ENCODE results near the gene MACROD2. TPM values are rescaled to one million over a fixed set of nuclear protein-coding genes. Genes with fewer than 3 reads are reported as not detected.

The MACROD2 gene
- total and polyA plus RNA-seq, 8 donors = 0.78 to 31.3 (median 10.9) TPM; not detected in 1

DNA sequence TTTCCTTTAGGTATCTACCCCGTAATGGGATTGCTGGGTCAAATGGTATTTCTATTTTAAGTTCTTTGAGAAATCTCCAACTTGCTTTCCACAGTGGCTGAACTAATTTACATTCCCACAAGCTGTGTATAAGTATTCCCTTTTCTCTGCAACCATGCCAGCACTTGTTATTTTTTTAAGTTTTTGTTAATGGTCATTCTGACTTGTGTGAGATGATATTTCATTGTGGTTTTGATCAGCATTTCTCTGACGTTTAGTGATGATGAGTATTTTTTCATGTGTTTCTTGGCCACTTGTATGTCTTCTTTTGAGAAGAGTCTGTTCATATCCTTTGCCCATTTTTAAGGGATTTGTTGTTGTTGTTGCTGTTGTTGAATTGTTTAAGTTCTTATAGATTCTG, 1706.8 kb downstream of the MACROD2 start:
- Histone ChIP-seq H3K4me3 (no peak overlapping the region), H3K27me3 (no peaks in the 10 kb centered on the region), H3K4me1 (no peaks in the 10 kb centered on the region), H3K27ac (no peak overlapping the region), H3K36me3 (no peaks in the 10 kb centered on the region), H3K9me3 (no peaks in the 10 kb centered on the region)
- intact Hi-C loops (cut with DNase I; ENCODE audit: low total_unique reads) = no loop called here
- DNase-seq = no peak
- 59 to 85% (median 83%) methylated on average over 2 of the region's 2 CpGs for WGBS, 5 donors
- TF ChIP-seq POLR2A (IDR thresholded peaks at IDR 0.05) (no peak), POLR2AphosphoS5 (IDR thresholded peaks at IDR 0.05) (no peak), EP300 (IDR thresholded peaks at IDR 0.05) (no peak)
- TF ChIP-seq, protein P1, sequence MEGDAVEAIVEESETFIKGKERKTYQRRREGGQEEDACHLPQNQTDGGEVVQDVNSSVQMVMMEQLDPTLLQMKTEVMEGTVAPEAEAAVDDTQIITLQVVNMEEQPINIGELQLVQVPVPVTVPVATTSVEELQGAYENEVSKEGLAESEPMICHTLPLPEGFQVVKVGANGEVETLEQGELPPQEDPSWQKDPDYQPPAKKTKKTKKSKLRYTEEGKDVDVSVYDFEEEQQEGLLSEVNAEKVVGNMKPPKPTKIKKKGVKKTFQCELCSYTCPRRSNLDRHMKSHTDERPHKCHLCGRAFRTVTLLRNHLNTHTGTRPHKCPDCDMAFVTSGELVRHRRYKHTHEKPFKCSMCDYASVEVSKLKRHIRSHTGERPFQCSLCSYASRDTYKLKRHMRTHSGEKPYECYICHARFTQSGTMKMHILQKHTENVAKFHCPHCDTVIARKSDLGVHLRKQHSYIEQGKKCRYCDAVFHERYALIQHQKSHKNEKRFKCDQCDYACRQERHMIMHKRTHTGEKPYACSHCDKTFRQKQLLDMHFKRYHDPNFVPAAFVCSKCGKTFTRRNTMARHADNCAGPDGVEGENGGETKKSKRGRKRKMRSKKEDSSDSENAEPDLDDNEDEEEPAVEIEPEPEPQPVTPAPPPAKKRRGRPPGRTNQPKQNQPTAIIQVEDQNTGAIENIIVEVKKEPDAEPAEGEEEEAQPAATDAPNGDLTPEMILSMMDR (IDR thresholded peaks at IDR 0.05) = no peak

DNA sequence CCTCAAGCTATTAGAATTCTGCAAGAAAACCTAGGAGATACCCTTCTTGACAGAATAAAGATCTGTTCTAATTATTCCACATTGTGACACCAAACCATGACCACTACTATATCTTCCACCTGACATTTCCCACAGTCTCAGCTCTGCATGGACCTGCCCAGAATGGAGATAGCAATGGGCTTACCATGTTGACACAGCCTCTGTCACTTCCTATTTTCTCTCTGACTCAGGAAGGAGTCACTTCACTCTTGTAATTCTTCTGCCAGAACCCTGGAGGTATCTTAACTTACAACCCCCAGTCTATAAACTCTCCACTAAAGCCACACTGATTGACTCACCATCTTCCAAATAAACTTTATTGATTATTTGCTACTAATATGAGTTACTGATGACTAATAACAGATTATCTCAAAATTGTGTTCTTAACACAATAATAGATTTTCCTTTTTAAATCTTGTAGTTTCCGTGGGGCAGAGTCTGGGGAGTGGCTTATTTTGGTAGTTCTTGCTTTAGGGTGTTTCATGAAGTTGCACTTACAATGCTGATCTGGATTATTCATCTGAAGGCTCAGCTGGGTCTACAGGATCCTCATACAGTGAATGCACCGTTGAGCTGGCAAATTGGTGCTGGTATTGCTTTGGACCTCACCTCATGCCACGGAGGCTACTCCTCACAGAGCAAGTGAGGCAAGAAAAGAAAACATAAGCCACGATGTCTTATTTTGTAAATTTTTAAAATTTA, 1708.0 kb downstream of the MACROD2 start:
- Histone ChIP-seq H3K4me3 (no peak overlapping the region), H3K27me3 (no peaks in the 10 kb centered on the region), H3K36me3 (no peaks in the 10 kb centered on the region), H3K27ac (no peak overlapping the region), H3K9me3 (no peaks in the 10 kb centered on the region), H3K4me1 (no peaks in the 10 kb centered on the region)
- 78 to 91% (median 85%) methylated on average over 4 of the region's 4 CpGs for WGBS, 5 donors
- TF ChIP-seq POLR2AphosphoS5 (IDR thresholded peaks at IDR 0.05) = peak in 1 of 3 donors; percentile 45
- TF ChIP-seq, protein P1 (IDR thresholded peaks at IDR 0.05) = no peak
- DNase-seq = no peak
- intact Hi-C loops (cut with DNase I; ENCODE audit: low total_unique reads) = no loop called here

DNA sequence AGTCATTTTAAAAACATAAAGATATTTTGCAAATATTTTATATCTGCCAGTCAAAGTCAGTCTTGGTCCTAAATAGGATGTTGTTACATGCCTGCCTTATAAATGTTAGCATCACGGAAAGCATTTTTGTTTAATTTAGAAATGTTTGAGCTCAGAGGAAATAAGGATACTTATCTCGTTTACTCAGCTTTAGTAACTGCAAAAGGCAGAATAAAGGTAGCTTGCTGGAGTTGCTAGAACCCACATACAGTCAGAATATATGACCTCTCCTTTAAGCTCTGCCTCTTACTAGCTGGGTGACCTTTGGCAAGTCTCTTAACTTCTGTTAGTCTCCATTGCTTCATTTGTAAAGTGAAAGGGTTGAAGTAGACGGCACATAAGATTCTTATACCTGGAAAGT, 1710.7 kb downstream of the MACROD2 start:
- H3K27me3 ChIP-seq = no peaks in the 10 kb centered on the region
- H3K9me3 ChIP-seq = no peaks in the 10 kb centered on the region
- no peaks in the 10 kb centered on the region for H3K36me3 ChIP-seq
- intact Hi-C loops (cut with DNase I; ENCODE audit: low total_unique reads) = no loop called here
- H3K27ac ChIP-seq = no peak overlapping the region
- 25 to 52% (median 44%) methylated on average over 3 of the region's 3 CpGs for WGBS, 5 donors
- no peak for DNase-seq
- H3K4me1 ChIP-seq = no peaks in the 10 kb centered on the region
- no peak overlapping the region for H3K4me3 ChIP-seq
- no peak for TF ChIP-seq EP300 (IDR thresholded peaks at IDR 0.05)

DNA sequence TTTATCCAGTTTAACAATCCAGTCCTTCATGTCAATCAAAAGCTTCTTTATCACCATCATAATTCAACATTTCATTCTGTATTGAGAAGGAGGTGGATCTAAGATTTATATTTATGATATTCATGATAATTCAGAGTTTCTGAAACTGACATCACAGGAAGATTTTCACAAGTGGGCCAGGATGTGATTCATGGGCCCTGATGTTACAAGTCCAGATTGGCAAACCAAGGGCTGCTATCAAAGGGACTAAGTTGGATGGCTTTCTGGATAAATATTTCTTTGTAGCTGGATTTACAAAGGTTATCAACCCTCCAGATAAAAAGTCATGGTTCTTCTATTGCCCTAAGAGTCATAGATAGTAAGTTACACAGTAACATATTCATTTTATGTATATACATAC, 1711.4 kb downstream of the MACROD2 start:
- peaks cover 0 to 6% (median 2%) of the 10 kb centered on the region in 4 donors for H3K4me1 ChIP-seq
- no peaks in the 10 kb centered on the region for H3K9me3 ChIP-seq
- H3K27me3 ChIP-seq = no peaks in the 10 kb centered on the region
- H3K27ac ChIP-seq = no peak overlapping the region
- H3K4me3 ChIP-seq = no peak overlapping the region
- TF ChIP-seq POLR2A (IDR thresholded peaks at IDR 0.05) (no peak), EP300 (IDR thresholded peaks at IDR 0.05) (no peak)
- intact Hi-C loops (cut with DNase I; ENCODE audit: low total_unique reads) = no loop called here
- DNase-seq = no peak
- no peaks in the 10 kb centered on the region for H3K36me3 ChIP-seq

DNA sequence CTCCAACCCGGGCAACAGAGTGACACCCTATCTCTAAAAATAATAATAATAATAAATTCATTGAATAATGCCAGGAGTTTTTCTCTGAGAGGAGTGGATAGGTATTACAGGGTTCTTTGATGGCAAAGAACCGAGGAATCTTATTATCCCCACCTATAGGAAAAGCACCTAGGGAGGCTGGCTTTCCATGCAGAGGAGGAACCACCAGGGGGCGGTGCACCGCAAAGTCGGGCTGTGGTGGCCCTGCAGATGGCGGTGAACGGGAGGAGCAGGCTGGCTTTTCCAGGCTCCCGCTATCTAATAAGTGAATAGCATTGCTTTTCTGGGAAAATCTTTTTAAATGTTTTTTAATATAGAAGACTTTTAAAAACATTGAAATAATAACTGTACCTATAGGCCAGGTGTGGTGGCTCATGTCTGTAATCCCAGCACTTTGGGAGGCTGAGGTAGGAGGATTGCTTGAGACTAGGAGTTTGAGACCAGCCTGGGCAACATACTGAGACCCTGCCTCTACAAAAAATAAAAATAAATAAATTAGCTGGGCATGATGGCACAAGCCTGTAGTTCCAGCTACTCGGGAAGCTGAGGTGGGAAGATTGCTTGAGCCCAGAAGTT, 1713.8 kb downstream of the MACROD2 start:
- Histone ChIP-seq H3K27ac (no peak overlapping the region), H3K27me3 (no peaks in the 10 kb centered on the region), H3K4me3 (no peak overlapping the region), H3K4me1 (peaks cover 0 to 6% (median 2%) of the 10 kb centered on the region in 4 donors), H3K36me3 (no peaks in the 10 kb centered on the region), H3K9me3 (no peaks in the 10 kb centered on the region)
- intact Hi-C loops (cut with DNase I; ENCODE audit: low total_unique reads) = no loop called here
- peak; percentile 26 to 37 for DNase-seq
- TF ChIP-seq, protein P1 (IDR thresholded peaks at IDR 0.05) = peak in 1 of 7 experiments; percentile 23
- no peak for TF ChIP-seq POLR2AphosphoS5 (IDR thresholded peaks at IDR 0.05)
- TF ChIP-seq EP300 (IDR thresholded peaks at IDR 0.05) = no peak
- TF ChIP-seq POLR2A (IDR thresholded peaks at IDR 0.05) = no peak
- 62 to 84% (median 74%) methylated on average over 9 of the region's 9 CpGs for WGBS, 5 donors
